Embryonic facial prominence (tissue), 1 donor: Measurements from ENCODE around the gene SLC39A2.
"Not testable (repeated sequence)": the region's sequence is repeated elsewhere in the genome, so short reads cannot be mapped to it uniquely, and the experiment has no call there.

Experiments used
- DNase-seq: peaks from one replicate; pipeline ENCODE4 v3.0.0-alpha.2; 2016; ENCODE audit errors: extremely low spot score

Gene SLC39A2

GRCh38 chr14:21025371-21026273 is 26.5 kb downstream of the SLC39A2 start:
- DNase-seq, result no peak

GRCh38 chr14:21026274-21026987 is 27.3 kb downstream of the SLC39A2 start:
- DNase-seq, result no peak

- no peak for DNase-seq
Observed at GRCh38 chr14:21026988-21027315, 27.9 kb downstream of the SLC39A2 start.

GRCh38 chr14:21029917-21030316 is 30.8 kb downstream of the SLC39A2 start, which contains the start of gene TPPP2:
Gene TPPP2 (plus strand): TSS chr14:21030217. CDS start chr14:21030582, 365 bp downstream.
- no peak for DNase-seq

- DNase-seq, result no peak
Observed at GRCh38 chr14:21030531-21030930, 31.4 kb downstream of the SLC39A2 start.

- no peak for DNase-seq
Observed at GRCh38 chr14:21032326-21033132, 33.4 kb downstream of the SLC39A2 start.

GRCh38 chr14:21033133-21033698 is 34.1 kb downstream of the SLC39A2 start:
- DNase-seq, result no peak

GRCh38 chr14:21034707-21035106 is 35.6 kb downstream of the SLC39A2 start, which contains the start of gene RNASE13:
Gene RNASE13 (minus strand): TSS chr14:21034807. CDS start chr14:21034288, 519 bp downstream.
- DNase-seq, result no peak

- no peak for DNase-seq
Observed at GRCh38 chr14:21036751-21037150, 37.7 kb downstream of the SLC39A2 start.

GRCh38 chr14:21037156-21037555 is 38.1 kb downstream of the SLC39A2 start:
- DNase-seq, result no peak

GRCh38 chr14:21038441-21039422 is 39.6 kb downstream of the SLC39A2 start:
- DNase-seq, result no peak

GRCh38 chr14:21039585-21040369 is 40.7 kb downstream of the SLC39A2 start:
- DNase-seq, result peak; percentile 67

- DNase-seq, result no peak
Observed at GRCh38 chr14:21040370-21040925, 41.4 kb downstream of the SLC39A2 start.

- DNase-seq, result not testable (repeated sequence)
Observed at GRCh38 chr14:21040941-21041340, 41.8 kb downstream of the SLC39A2 start.

- DNase-seq, result no peak
Observed at GRCh38 chr14:21041676-21042433, 42.8 kb downstream of the SLC39A2 start, which contains the start of gene RNASE7. Gene RNASE7 (plus strand): TSS chr14:21042362. CDS start chr14:21042993, 631 bp downstream.

GRCh38 chr14:21042918-21043317 is 43.8 kb downstream of the SLC39A2 start:
- DNase-seq, result no peak

- no peak for DNase-seq
Observed at GRCh38 chr14:21043387-21043973, 44.4 kb downstream of the SLC39A2 start.
